Upper lobe of right lung (tissue), 1 donor: ENCODE measurements around the gene LETM1. TPM values are rescaled to one million over a fixed set of nuclear protein-coding genes. Genes with fewer than 3 reads are reported as not detected.

ENCODE experiments used
- ATAC-seq: fragments of 200-7000 bp; cut with Tn5 transposase; one replicate; pipeline ENCODE4 v1.9.1; 2020; ENCODE audit warnings: mild to moderate bottlenecking, moderate library complexity
- DNase-seq: peaks from one replicate; pipeline ENCODE4 v3.0.0-alpha.2; 2020
- H3K27ac ChIP-seq: fragments of 200-600 bp; one replicate; pipeline ENCODE4 v1.8.0; 2022
- H3K27me3 ChIP-seq: fragments of 200-600 bp; one replicate; pipeline ENCODE4 v1.8.0; 2022; ENCODE audit warnings: mild to moderate bottlenecking
- H3K36me3 ChIP-seq: fragments of 200-600 bp; one replicate; pipeline ENCODE4 v1.8.0; 2022
- H3K4me1 ChIP-seq: fragments of 200-600 bp; one replicate; pipeline ENCODE4 v1.8.0; 2022
- H3K4me3 ChIP-seq: fragments of 200-600 bp; one replicate; pipeline ENCODE4 v1.8.0; 2022; ENCODE audit warnings: mild to moderate bottlenecking
- H3K9me3 ChIP-seq: fragments of 200-600 bp; one replicate; pipeline ENCODE4 v1.8.0; 2022
- intact Hi-C: fragments of 100-400 bp; cut with DNase I; formaldehyde crosslinking; loops from one replicate; pipeline ENCODE4 v1.11.0; 2022
- total RNA-seq: library from RNA; stranded (reverse); fragmentation: NEBNext Ultra II Directional; extraction: Animal tissue kit (Norgen Biotek cat#: 25700); gene quantifications from one replicate; pipeline ENCODE4 v1.2.1, GENCODE V29; 2021
- TF ChIP-seq, protein P1 (sequence below): fragments of 200-600 bp; IDR thresholded peaks from one replicate; pipeline ENCODE4 v1.8.0; 2022; ENCODE audit warnings: antibody characterized with exemption
- donor health status: DM: no; HTN: yes; CAD: no; lungs with severe emphysema.

LETM1 gene
- total RNA-seq, 1 donor from 2014 or later, result 39.5 TPM

DNA sequence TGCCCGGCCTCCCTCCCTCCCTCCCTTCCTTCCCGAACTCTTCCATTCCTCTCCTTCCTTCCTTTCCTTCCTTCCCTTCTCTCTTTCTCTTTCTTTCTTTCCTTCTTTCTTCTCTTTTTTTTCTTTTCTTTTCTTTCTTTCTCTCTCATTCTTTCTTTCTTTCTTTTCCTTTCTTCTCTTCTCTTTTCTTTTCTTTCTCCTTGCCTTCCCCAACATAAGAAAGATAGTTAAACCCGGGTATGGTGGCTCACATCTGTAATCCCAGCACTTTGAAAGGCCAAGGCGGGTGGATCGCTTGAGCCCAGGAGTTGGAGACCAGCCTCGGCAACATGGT is 40.7 kb upstream of the LETM1 start:
- no peaks in the 10 kb centered on the region for H3K9me3 ChIP-seq
- H3K36me3 ChIP-seq, result peaks cover under 1% of the 10 kb centered on the region
- H3K4me3 ChIP-seq, result no peak overlapping the region
- TF ChIP-seq, protein P1, sequence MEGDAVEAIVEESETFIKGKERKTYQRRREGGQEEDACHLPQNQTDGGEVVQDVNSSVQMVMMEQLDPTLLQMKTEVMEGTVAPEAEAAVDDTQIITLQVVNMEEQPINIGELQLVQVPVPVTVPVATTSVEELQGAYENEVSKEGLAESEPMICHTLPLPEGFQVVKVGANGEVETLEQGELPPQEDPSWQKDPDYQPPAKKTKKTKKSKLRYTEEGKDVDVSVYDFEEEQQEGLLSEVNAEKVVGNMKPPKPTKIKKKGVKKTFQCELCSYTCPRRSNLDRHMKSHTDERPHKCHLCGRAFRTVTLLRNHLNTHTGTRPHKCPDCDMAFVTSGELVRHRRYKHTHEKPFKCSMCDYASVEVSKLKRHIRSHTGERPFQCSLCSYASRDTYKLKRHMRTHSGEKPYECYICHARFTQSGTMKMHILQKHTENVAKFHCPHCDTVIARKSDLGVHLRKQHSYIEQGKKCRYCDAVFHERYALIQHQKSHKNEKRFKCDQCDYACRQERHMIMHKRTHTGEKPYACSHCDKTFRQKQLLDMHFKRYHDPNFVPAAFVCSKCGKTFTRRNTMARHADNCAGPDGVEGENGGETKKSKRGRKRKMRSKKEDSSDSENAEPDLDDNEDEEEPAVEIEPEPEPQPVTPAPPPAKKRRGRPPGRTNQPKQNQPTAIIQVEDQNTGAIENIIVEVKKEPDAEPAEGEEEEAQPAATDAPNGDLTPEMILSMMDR, result no peak
- H3K27ac ChIP-seq, result no peak overlapping the region
- H3K4me1 ChIP-seq, result no peaks in the 10 kb centered on the region
- H3K27me3 ChIP-seq, result no peaks in the 10 kb centered on the region
- DNase-seq (peak; percentile 13), ATAC-seq (no peak)
- intact Hi-C loops, result loop anchor here (10.0 kb wide), 1 partner anchor 152 kb away; no protein-coding TSS in a partner anchor

DNA sequence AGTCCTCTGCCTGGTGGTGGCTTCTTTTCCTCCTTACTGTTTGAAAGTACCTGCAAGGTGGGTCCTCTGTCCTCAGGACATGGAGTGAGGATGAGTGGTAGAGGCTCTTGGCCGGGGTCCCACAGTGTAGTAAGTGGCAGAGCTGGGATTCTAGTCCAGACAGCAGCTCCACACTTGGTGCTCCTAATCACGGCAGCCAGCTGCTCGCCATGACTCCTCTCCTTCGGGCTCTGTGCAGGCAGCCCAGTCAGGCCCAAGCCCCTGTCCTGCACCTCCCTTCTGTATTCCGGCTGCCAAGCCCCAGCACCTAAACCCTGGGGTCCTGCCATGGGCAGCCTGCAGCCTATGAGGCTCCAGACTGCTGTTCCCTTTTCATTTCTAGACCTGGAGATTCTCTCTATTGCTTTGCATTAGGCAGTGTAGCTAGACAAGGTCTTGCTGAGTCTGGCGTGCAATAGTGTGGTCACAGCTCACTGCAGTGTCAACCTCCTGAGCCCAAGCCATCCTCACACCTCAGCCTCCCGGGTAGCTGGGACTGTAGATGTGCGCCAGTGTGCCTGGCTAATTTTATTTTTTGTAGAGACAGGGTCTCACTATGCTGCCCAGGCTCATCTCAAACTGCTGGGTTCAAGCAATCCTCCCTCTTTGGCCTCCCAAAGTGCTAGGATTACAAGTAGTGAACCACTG is 40.2 kb upstream of the LETM1 start:
- intact Hi-C loops, result loop anchor here (10.0 kb wide), 1 partner anchor 151 kb away; no protein-coding TSS in a partner anchor
- Histone ChIP-seq H3K27ac (no peak overlapping the region), H3K4me3 (no peak overlapping the region), H3K36me3 (no peaks in the 10 kb centered on the region), H3K9me3 (no peaks in the 10 kb centered on the region), H3K4me1 (no peaks in the 10 kb centered on the region), H3K27me3 (no peaks in the 10 kb centered on the region)
- DNase-seq (peak; percentile 54), ATAC-seq (no peak)
- TF ChIP-seq, protein P1, result no peak

DNA sequence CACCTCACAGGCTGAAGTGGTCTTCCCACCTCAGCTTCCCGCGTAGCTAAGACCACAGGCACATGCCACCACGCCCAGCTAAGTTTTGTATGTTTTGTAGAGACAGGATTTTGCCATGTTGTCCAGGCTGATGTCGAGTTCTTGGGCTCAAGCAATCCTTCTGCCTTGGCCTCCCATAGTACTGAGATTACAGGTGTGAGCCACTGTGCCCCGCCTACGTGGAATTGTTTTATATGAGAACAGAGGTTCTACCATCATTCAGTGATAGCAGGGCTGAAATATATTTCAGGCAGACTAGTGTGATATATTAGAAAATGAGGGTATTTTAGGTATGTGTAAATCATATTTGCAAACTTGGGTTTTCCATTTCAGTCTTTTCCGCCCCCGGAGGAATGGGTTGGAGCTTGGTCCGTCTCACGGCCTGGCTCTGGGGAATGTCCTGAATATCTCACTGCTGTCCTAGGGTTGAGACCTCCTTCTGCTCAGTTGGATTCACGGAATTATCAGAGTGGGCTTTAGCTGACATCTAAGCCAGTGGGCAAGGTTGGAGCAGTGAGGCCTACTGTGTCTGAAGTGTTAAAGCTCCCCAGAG is 35.1 kb upstream of the LETM1 start:
- intact Hi-C loops, result loop anchor here (10.0 kb wide), 1 partner anchor 146 kb away; no protein-coding TSS in a partner anchor
- H3K27ac ChIP-seq, result no peak overlapping the region
- H3K4me3 ChIP-seq, result no peak overlapping the region
- TF ChIP-seq, protein P1, result no peak
- H3K4me1 ChIP-seq, result no peaks in the 10 kb centered on the region
- DNase-seq (peak; percentile 7), ATAC-seq (no peak)
- no peaks in the 10 kb centered on the region for H3K27me3 ChIP-seq
- H3K9me3 ChIP-seq, result no peaks in the 10 kb centered on the region
- H3K36me3 ChIP-seq, result no peaks in the 10 kb centered on the region

DNA sequence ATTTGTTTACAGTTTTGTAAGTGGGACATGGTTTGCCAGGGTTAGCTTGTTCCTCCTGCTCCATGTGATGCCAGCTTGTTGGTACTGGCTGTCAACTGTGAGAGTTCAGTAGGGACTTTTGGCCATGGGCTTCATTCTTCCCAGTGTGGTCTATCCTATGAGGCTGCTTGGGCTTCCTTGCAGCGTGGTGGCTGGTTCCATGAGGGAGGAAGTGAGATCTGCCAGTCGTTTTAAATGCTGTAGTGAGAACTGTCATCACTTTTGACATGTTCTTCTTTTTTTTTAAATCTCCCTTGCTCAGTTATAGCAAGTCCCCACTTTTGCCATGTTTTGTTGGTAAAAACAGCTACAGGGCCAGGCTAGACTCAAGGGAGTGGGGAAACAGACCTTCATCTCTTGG is 31.1 kb upstream of the LETM1 start:
- TF ChIP-seq, protein P1, result no peak
- ATAC-seq (peak; percentile 33), DNase-seq (peak; percentile 8)
- intact Hi-C loops, result no loop called here
- H3K4me1 ChIP-seq, result no peaks in the 10 kb centered on the region
- H3K9me3 ChIP-seq, result no peaks in the 10 kb centered on the region
- H3K4me3 ChIP-seq, result no peak overlapping the region
- H3K27ac ChIP-seq, result no peak overlapping the region
- H3K36me3 ChIP-seq, result no peaks in the 10 kb centered on the region
- H3K27me3 ChIP-seq, result no peaks in the 10 kb centered on the region

DNA sequence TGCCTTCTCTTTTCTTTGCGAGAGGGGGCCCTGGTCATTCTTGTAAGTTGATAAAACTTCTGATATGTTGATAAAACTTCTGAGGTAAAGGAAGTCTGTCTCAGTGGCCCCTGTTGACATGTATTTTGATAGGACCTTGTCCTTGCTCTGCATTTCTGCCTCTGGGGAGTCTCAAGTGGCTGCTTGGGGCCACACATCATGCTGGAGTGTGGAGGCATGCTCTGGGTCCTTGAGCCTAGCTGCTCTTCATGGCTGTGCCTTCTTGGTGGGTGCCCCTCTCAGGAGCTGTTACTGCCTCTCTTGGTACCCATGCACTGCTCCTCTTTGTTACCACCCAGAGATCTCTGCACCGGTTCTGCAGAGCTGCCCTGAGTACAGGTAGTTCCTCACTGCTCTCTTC is 29.5 kb upstream of the LETM1 start:
- no peak overlapping the region for H3K27ac ChIP-seq
- TF ChIP-seq, protein P1, result no peak
- ATAC-seq, result peak; percentile 51

More for the DNA sequence above, 29.5 kb upstream of the LETM1 start:
- no peaks in the 10 kb centered on the region for H3K4me1 ChIP-seq
- no peak for DNase-seq
- H3K4me3 ChIP-seq, result no peak overlapping the region
- intact Hi-C loops, result no loop called here
- no peaks in the 10 kb centered on the region for H3K9me3 ChIP-seq
- no peaks in the 10 kb centered on the region for H3K27me3 ChIP-seq
- H3K36me3 ChIP-seq, result no peaks in the 10 kb centered on the region
